ENCODE data around the gene AAR2.

The AAR2 gene

GRCh38 chr20:36205026-36205425 lies 31.3 kb upstream of the AAR2 start:
- Histone ChIP-seq H3K4me1 (ENCODE audit: control insufficient read depth, insufficient read depth, low read length, poor library complexity, severe bottlenecking) (no peaks in the 10 kb centered on the region), H3K4me3 (ENCODE audit: extremely low read depth, insufficient read depth, low read length, poor library complexity, severe bottlenecking) (no peak overlapping the region), H3K36me3 (ENCODE audit: control insufficient read depth, insufficient read depth, low read length) (peaks cover 14% of the 10 kb centered on the region), H3K27ac (ENCODE audit: low read depth, low read length, severe bottlenecking) (no peak overlapping the region), H3K9me3 (ENCODE audit: control insufficient read depth, low read length) (no peaks in the 10 kb centered on the region)
- WGBS, 2 experiments (ENCODE audit: insufficient coverage in 2 of 2), result 88 to 96% methylated on average over 2 to 3 of the region's 3 CpGs

GRCh38 chr20:36206068-36206467 lies 30.2 kb upstream of the AAR2 start:
- H3K4me1 ChIP-seq (ENCODE audit: control insufficient read depth, insufficient read depth, low read length, poor library complexity, severe bottlenecking), result no peaks in the 10 kb centered on the region
- H3K27ac ChIP-seq (ENCODE audit: low read depth, low read length, severe bottlenecking), result no peak overlapping the region
- no peaks in the 10 kb centered on the region for H3K9me3 ChIP-seq (ENCODE audit: control insufficient read depth, low read length)
- no peak overlapping the region for H3K4me3 ChIP-seq (ENCODE audit: extremely low read depth, insufficient read depth, low read length, poor library complexity, severe bottlenecking)
- peaks cover 14% of the 10 kb centered on the region for H3K36me3 ChIP-seq (ENCODE audit: control insufficient read depth, insufficient read depth, low read length)
- 92 to 97% methylated on average over 8 of the region's 9 CpGs for WGBS, 2 experiments (ENCODE audit: insufficient coverage in 2 of 2)

GRCh38 chr20:36206641-36207040 lies 29.6 kb upstream of the AAR2 start:
- Histone ChIP-seq H3K36me3 (ENCODE audit: control insufficient read depth, insufficient read depth, low read length) (peaks cover 14% of the 10 kb centered on the region), H3K27ac (ENCODE audit: low read depth, low read length, severe bottlenecking) (no peak overlapping the region), H3K4me3 (ENCODE audit: extremely low read depth, insufficient read depth, low read length, poor library complexity, severe bottlenecking) (no peak overlapping the region), H3K4me1 (ENCODE audit: control insufficient read depth, insufficient read depth, low read length, poor library complexity, severe bottlenecking) (no peaks in the 10 kb centered on the region), H3K9me3 (ENCODE audit: control insufficient read depth, low read length) (no peaks in the 10 kb centered on the region)
- WGBS, 2 experiments (ENCODE audit: insufficient coverage in 2 of 2), result 91 to 96% methylated on average over 8 of the region's 9 CpGs

GRCh38 chr20:36207602-36208001 lies 28.7 kb upstream of the AAR2 start:
- no peak overlapping the region for H3K27ac ChIP-seq (ENCODE audit: low read depth, low read length, severe bottlenecking)
- no peaks in the 10 kb centered on the region for H3K9me3 ChIP-seq (ENCODE audit: control insufficient read depth, low read length)
- H3K4me1 ChIP-seq (ENCODE audit: control insufficient read depth, insufficient read depth, low read length, poor library complexity, severe bottlenecking), result no peaks in the 10 kb centered on the region
- WGBS, 2 experiments (ENCODE audit: insufficient coverage in 2 of 2), result 90 to 96% methylated on average over 11 of the region's 11 CpGs
- H3K36me3 ChIP-seq (ENCODE audit: control insufficient read depth, insufficient read depth, low read length), result peaks cover 14% of the 10 kb centered on the region
- H3K4me3 ChIP-seq (ENCODE audit: extremely low read depth, insufficient read depth, low read length, poor library complexity, severe bottlenecking), result no peak overlapping the region

- H3K27ac ChIP-seq (ENCODE audit: low read depth, low read length, severe bottlenecking), result no peak overlapping the region
- H3K4me3 ChIP-seq (ENCODE audit: extremely low read depth, insufficient read depth, low read length, poor library complexity, severe bottlenecking), result no peak overlapping the region
- H3K4me1 ChIP-seq (ENCODE audit: control insufficient read depth, insufficient read depth, low read length, poor library complexity, severe bottlenecking), result no peaks in the 10 kb centered on the region
- H3K9me3 ChIP-seq (ENCODE audit: control insufficient read depth, low read length), result no peaks in the 10 kb centered on the region
- peaks cover 14% of the 10 kb centered on the region for H3K36me3 ChIP-seq (ENCODE audit: control insufficient read depth, insufficient read depth, low read length)
- 86 to 100% methylated on average over 5 to 7 of the region's 10 CpGs for WGBS, 2 experiments (ENCODE audit: insufficient coverage in 2 of 2)
Measured at GRCh38 chr20:36208257-36208656, 28.0 kb upstream of the AAR2 start.

- WGBS, 2 experiments (ENCODE audit: insufficient coverage in 2 of 2), result 89 to 100% methylated on average over 3 to 4 of the region's 5 CpGs
- Histone ChIP-seq H3K4me1 (ENCODE audit: control insufficient read depth, insufficient read depth, low read length, poor library complexity, severe bottlenecking) (no peaks in the 10 kb centered on the region), H3K9me3 (ENCODE audit: control insufficient read depth, low read length) (no peaks in the 10 kb centered on the region), H3K4me3 (ENCODE audit: extremely low read depth, insufficient read depth, low read length, poor library complexity, severe bottlenecking) (no peak overlapping the region), H3K27ac (ENCODE audit: low read depth, low read length, severe bottlenecking) (no peak overlapping the region), H3K36me3 (ENCODE audit: control insufficient read depth, insufficient read depth, low read length) (peaks cover 14% of the 10 kb centered on the region)
Measured at GRCh38 chr20:36210436-36211021, 25.7 kb upstream of the AAR2 start.

- no peaks in the 10 kb centered on the region for H3K4me1 ChIP-seq (ENCODE audit: control insufficient read depth, insufficient read depth, low read length, poor library complexity, severe bottlenecking)
- no peak overlapping the region for H3K4me3 ChIP-seq (ENCODE audit: extremely low read depth, insufficient read depth, low read length, poor library complexity, severe bottlenecking)
- H3K9me3 ChIP-seq (ENCODE audit: control insufficient read depth, low read length), result no peaks in the 10 kb centered on the region
- peaks cover 9% of the 10 kb centered on the region for H3K36me3 ChIP-seq (ENCODE audit: control insufficient read depth, insufficient read depth, low read length)
- no peak overlapping the region for H3K27ac ChIP-seq (ENCODE audit: low read depth, low read length, severe bottlenecking)
- WGBS, 2 experiments (ENCODE audit: insufficient coverage in 2 of 2), result no CpG with 5 or more reads among the region's 2 CpGs
Measured at GRCh38 chr20:36213362-36213761, 22.9 kb upstream of the AAR2 start.

- H3K4me3 ChIP-seq (ENCODE audit: extremely low read depth, insufficient read depth, low read length, poor library complexity, severe bottlenecking), result no peak overlapping the region
- peaks cover 6% of the 10 kb centered on the region for H3K36me3 ChIP-seq (ENCODE audit: control insufficient read depth, insufficient read depth, low read length)
- H3K9me3 ChIP-seq (ENCODE audit: control insufficient read depth, low read length), result no peaks in the 10 kb centered on the region
- no peaks in the 10 kb centered on the region for H3K4me1 ChIP-seq (ENCODE audit: control insufficient read depth, insufficient read depth, low read length, poor library complexity, severe bottlenecking)
- no peak overlapping the region for H3K27ac ChIP-seq (ENCODE audit: low read depth, low read length, severe bottlenecking)
- 69 to 78% methylated on average over 4 to 5 of the region's 5 CpGs for WGBS, 2 experiments (ENCODE audit: insufficient coverage in 2 of 2)
Measured at GRCh38 chr20:36214684-36215256, 21.5 kb upstream of the AAR2 start.

GRCh38 chr20:36215778-36216177 lies 20.5 kb upstream of the AAR2 start:
- Histone ChIP-seq H3K4me1 (ENCODE audit: control insufficient read depth, insufficient read depth, low read length, poor library complexity, severe bottlenecking) (no peaks in the 10 kb centered on the region), H3K27ac (ENCODE audit: low read depth, low read length, severe bottlenecking) (no peak overlapping the region), H3K36me3 (ENCODE audit: control insufficient read depth, insufficient read depth, low read length) (peaks cover 5% of the 10 kb centered on the region), H3K4me3 (ENCODE audit: extremely low read depth, insufficient read depth, low read length, poor library complexity, severe bottlenecking) (no peak overlapping the region), H3K9me3 (ENCODE audit: control insufficient read depth, low read length) (no peaks in the 10 kb centered on the region)
- WGBS, 2 experiments (ENCODE audit: insufficient coverage in 2 of 2), result 72 to 90% methylated on average over 2 of the region's 4 CpGs

- WGBS, 2 experiments (ENCODE audit: insufficient coverage in 2 of 2), result 89 to 91% methylated on average over 7 of the region's 7 CpGs
- Histone ChIP-seq H3K9me3 (ENCODE audit: control insufficient read depth, low read length) (no peaks in the 10 kb centered on the region), H3K4me3 (ENCODE audit: extremely low read depth, insufficient read depth, low read length, poor library complexity, severe bottlenecking) (no peak overlapping the region), H3K27ac (ENCODE audit: low read depth, low read length, severe bottlenecking) (no peak overlapping the region), H3K36me3 (ENCODE audit: control insufficient read depth, insufficient read depth, low read length) (peaks cover 7% of the 10 kb centered on the region), H3K4me1 (ENCODE audit: control insufficient read depth, insufficient read depth, low read length, poor library complexity, severe bottlenecking) (no peaks in the 10 kb centered on the region)
Measured at GRCh38 chr20:36216314-36217025, 19.8 kb upstream of the AAR2 start.

GRCh38 chr20:36217226-36217625 lies 19.1 kb upstream of the AAR2 start:
- WGBS, 2 experiments (ENCODE audit: insufficient coverage in 2 of 2), result 48 to 63% methylated on average over 3 to 4 of the region's 4 CpGs
- H3K4me1 ChIP-seq (ENCODE audit: control insufficient read depth, insufficient read depth, low read length, poor library complexity, severe bottlenecking), result no peaks in the 10 kb centered on the region
- no peak overlapping the region for H3K27ac ChIP-seq (ENCODE audit: low read depth, low read length, severe bottlenecking)
- peaks cover 12% of the 10 kb centered on the region for H3K36me3 ChIP-seq (ENCODE audit: control insufficient read depth, insufficient read depth, low read length)
- no peak overlapping the region for H3K4me3 ChIP-seq (ENCODE audit: extremely low read depth, insufficient read depth, low read length, poor library complexity, severe bottlenecking)
- no peaks in the 10 kb centered on the region for H3K9me3 ChIP-seq (ENCODE audit: control insufficient read depth, low read length)

All from mesodermal cell (in vitro differentiated cells).